ENCODE data around the gene C17orf100. TPM values are rescaled to one million over a fixed set of nuclear protein-coding genes. Genes with fewer than 3 reads are reported as not detected.
A peak's percentile ranks its signal among the peaks of the same experiment; 100 is the strongest.

C17orf100 gene
- polyA plus RNA-seq, 3 donors from 2014 or later, result 1.7 to 5.2 TPM; not detected in 1

DNA sequence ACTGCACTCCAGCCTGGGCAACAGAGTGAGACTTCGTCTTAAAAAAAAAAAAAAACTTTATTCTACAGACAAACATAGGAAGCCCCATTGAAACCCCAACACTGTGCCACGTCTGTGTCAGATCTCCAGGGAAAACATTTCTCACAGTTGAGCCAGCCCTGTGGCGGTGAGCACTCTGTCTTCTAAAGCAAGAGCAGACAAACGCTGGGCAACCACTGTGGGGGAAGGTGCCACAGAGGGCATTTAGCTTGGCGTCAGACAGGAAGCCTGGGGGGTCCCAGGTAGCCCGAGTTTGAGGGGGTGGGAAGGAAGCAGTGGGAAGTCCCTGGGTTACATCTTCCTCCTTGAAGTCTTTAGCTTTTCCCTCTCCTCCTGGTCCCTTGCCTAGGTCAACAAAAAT is 16.0 kb downstream of the C17orf100 start:
- H3K27me3 Mint-ChIP-seq (ENCODE audit: low read depth in 3 of 3), result peaks cover 8 to 13% (median 11%) of the 10 kb centered on the region in 3 donors

GRCh38 chr17:6668219-6668618 is 16.7 kb downstream of the C17orf100 start:
- Mint-ChIP-seq H3K36me3 (peaks cover 0 to 3% (median 0%) of the 10 kb centered on the region in 3 donors), H3K27ac (no peak overlapping the region), H3K27me3 (ENCODE audit: low read depth in 3 of 3) (peaks cover 6 to 14% (median 9%) of the 10 kb centered on the region in 3 donors), H3K4me3 (no peak overlapping the region), H3K4me1 (no peaks in the 10 kb centered on the region), H3K9me3 (no peaks in the 10 kb centered on the region)
- DNase-seq, result no peak

More for the DNA sequence above, 16.0 kb downstream of the C17orf100 start:
- Mint-ChIP-seq H3K36me3 (peaks cover 0 to 3% (median 0%) of the 10 kb centered on the region in 3 donors), H3K27ac (no peak overlapping the region), H3K9me3 (no peaks in the 10 kb centered on the region), H3K4me1 (no peaks in the 10 kb centered on the region), H3K4me3 (no peak overlapping the region)
- DNase-seq, result no peak

GRCh38 chr17:6668727-6669425 is 17.3 kb downstream of the C17orf100 start:
- Mint-ChIP-seq H3K27ac (no peak overlapping the region), H3K9me3 (no peaks in the 10 kb centered on the region), H3K27me3 (ENCODE audit: low read depth in 3 of 3) (peaks cover 6 to 14% (median 9%) of the 10 kb centered on the region in 3 donors), H3K4me3 (no peak overlapping the region), H3K4me1 (no peaks in the 10 kb centered on the region), H3K36me3 (peaks cover 0 to 3% (median 0%) of the 10 kb centered on the region in 3 donors)
- DNase-seq, result no peak

GRCh38 chr17:6669479-6670212 is 18.1 kb downstream of the C17orf100 start:
- peaks cover 6 to 14% (median 9%) of the 10 kb centered on the region in 3 donors for H3K27me3 Mint-ChIP-seq (ENCODE audit: low read depth in 3 of 3)
- peaks cover 0 to 3% (median 0%) of the 10 kb centered on the region in 3 donors for H3K36me3 Mint-ChIP-seq
- H3K9me3 Mint-ChIP-seq, result no peaks in the 10 kb centered on the region
- DNase-seq, result no peak
- no peak overlapping the region for H3K4me3 Mint-ChIP-seq
- H3K27ac Mint-ChIP-seq, result no peak overlapping the region
- H3K4me1 Mint-ChIP-seq, result no peaks in the 10 kb centered on the region

- no peak overlapping the region for H3K27ac Mint-ChIP-seq
- H3K27me3 Mint-ChIP-seq (ENCODE audit: low read depth in 3 of 3), result peaks cover 6 to 12% (median 9%) of the 10 kb centered on the region in 3 donors
- no peak for DNase-seq
- H3K36me3 Mint-ChIP-seq, result peaks cover 0 to 3% (median 0%) of the 10 kb centered on the region in 3 donors
- H3K4me3 Mint-ChIP-seq, result no peak overlapping the region
- H3K4me1 Mint-ChIP-seq, result no peaks in the 10 kb centered on the region
- H3K9me3 Mint-ChIP-seq, result no peaks in the 10 kb centered on the region
Observed at GRCh38 chr17:6670571-6670970, 19.0 kb downstream of the C17orf100 start.

- no peaks in the 10 kb centered on the region for H3K4me1 Mint-ChIP-seq
- H3K36me3 Mint-ChIP-seq, result peaks cover 0 to 3% (median 0%) of the 10 kb centered on the region in 3 donors
- peaks cover 6 to 12% (median 9%) of the 10 kb centered on the region in 3 donors for H3K27me3 Mint-ChIP-seq (ENCODE audit: low read depth in 3 of 3)
- no peak overlapping the region for H3K4me3 Mint-ChIP-seq
- no peak overlapping the region for H3K27ac Mint-ChIP-seq
- DNase-seq, result no peak
- no peaks in the 10 kb centered on the region for H3K9me3 Mint-ChIP-seq
Observed at GRCh38 chr17:6670999-6671398, 19.4 kb downstream of the C17orf100 start.

DNA sequence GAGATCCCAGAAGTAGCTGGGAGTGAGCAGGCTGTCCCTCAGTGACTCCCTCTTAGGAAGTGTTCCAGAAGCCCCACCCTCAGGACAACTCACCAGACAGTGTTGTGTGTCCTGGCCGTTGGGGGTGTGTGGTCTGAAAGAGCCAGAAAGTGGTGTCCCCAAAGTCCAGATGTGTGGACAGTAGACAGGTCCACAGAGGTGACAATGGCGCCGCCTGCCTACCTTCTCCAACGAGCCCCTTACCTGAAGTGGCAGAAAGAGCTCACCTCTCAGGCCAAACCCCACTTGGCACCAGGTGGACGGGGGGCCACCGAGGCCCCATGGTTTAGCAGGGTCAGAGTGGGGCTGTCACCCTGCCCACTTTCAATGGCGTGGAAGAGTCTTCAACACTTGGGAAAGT is 19.9 kb downstream of the C17orf100 start:
- Mint-ChIP-seq H3K4me3 (no peak overlapping the region), H3K9me3 (no peaks in the 10 kb centered on the region)

GRCh38 chr17:6674586-6674985 is 23.0 kb downstream of the C17orf100 start:
- Mint-ChIP-seq H3K27me3 (ENCODE audit: low read depth in 3 of 3) (peaks cover 7 to 12% (median 8%) of the 10 kb centered on the region in 3 donors), H3K9me3 (no peaks in the 10 kb centered on the region), H3K4me1 (peaks cover 10 to 14% of the 10 kb centered on the region in 2 donors), H3K27ac (no peak overlapping the region), H3K36me3 (no peaks in the 10 kb centered on the region), H3K4me3 (no peak overlapping the region)
- DNase-seq, result no peak

More for the DNA sequence above, 19.9 kb downstream of the C17orf100 start:
- peaks cover 0 to 3% (median 0%) of the 10 kb centered on the region in 3 donors for H3K36me3 Mint-ChIP-seq
- H3K27me3 Mint-ChIP-seq (ENCODE audit: low read depth in 3 of 3), result peaks cover 6 to 10% (median 9%) of the 10 kb centered on the region in 3 donors
- no peak for DNase-seq
- no peak overlapping the region for H3K27ac Mint-ChIP-seq
- H3K4me1 Mint-ChIP-seq, result no peaks in the 10 kb centered on the region

- H3K4me3 Mint-ChIP-seq, result no peak overlapping the region
- H3K27ac Mint-ChIP-seq, result no peak overlapping the region
- H3K27me3 Mint-ChIP-seq (ENCODE audit: low read depth in 3 of 3), result peaks cover 8 to 12% (median 10%) of the 10 kb centered on the region in 3 donors
- DNase-seq, result no peak
- H3K36me3 Mint-ChIP-seq, result no peaks in the 10 kb centered on the region
- H3K9me3 Mint-ChIP-seq, result no peaks in the 10 kb centered on the region
- peaks cover 10 to 14% of the 10 kb centered on the region in 2 donors for H3K4me1 Mint-ChIP-seq
Observed at GRCh38 chr17:6675201-6675825, 23.8 kb downstream of the C17orf100 start.

DNA sequence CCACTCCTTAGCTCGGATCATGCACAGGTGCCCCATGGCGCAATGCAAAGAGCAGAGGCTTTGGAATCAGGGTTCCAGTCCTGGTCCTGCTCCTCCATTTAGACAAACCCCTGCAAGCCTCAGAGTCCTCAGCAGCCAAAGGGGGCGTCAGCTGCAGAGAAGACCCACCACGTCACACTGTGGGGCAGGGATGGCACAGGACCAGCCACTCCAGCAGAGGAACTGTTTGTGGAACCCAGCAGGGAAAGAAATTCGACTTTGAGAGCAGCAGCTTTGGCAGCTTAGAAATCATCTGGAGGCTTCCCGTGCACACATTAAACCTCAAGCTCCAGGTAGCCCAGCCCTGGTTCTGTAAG is 25.2 kb downstream of the C17orf100 start:
- peaks cover 8 to 13% (median 11%) of the 10 kb centered on the region in 3 donors for H3K27me3 Mint-ChIP-seq (ENCODE audit: low read depth in 3 of 3)
- H3K27ac Mint-ChIP-seq, result no peak overlapping the region
- no peak overlapping the region for H3K4me3 Mint-ChIP-seq
- peaks cover 10 to 14% of the 10 kb centered on the region in 2 donors for H3K4me1 Mint-ChIP-seq
- H3K36me3 Mint-ChIP-seq, result no peaks in the 10 kb centered on the region
- DNase-seq, result no peak
- H3K9me3 Mint-ChIP-seq, result no peaks in the 10 kb centered on the region

- DNase-seq, result peak; percentile 18 to 35 (median 23)
- peaks cover 6 to 18% (median 11%) of the 10 kb centered on the region in 3 donors for H3K27me3 Mint-ChIP-seq (ENCODE audit: low read depth in 3 of 3)
- H3K9me3 Mint-ChIP-seq, result no peaks in the 10 kb centered on the region
- H3K4me1 Mint-ChIP-seq, result peaks cover 10 to 14% of the 10 kb centered on the region in 2 donors
- H3K27ac Mint-ChIP-seq, result no peak overlapping the region
- H3K4me3 Mint-ChIP-seq, result peak overlapping the region in 2 of 5 donors; percentile 26 to 59
- H3K36me3 Mint-ChIP-seq, result no peaks in the 10 kb centered on the region
Observed at GRCh38 chr17:6677158-6677831, 25.7 kb downstream of the C17orf100 start.

- Mint-ChIP-seq H3K36me3 (no peaks in the 10 kb centered on the region), H3K9me3 (no peaks in the 10 kb centered on the region), H3K4me3 (peak overlapping the region in 2 of 5 donors; percentile 26 to 59), H3K27me3 (ENCODE audit: low read depth in 3 of 3) (peaks cover 6 to 18% (median 9%) of the 10 kb centered on the region in 3 donors), H3K27ac (no peak overlapping the region), H3K4me1 (peaks cover 10 to 14% of the 10 kb centered on the region in 2 donors)
- no peak for DNase-seq
Observed at GRCh38 chr17:6677946-6678345, 26.4 kb downstream of the C17orf100 start.

- Mint-ChIP-seq H3K9me3 (no peaks in the 10 kb centered on the region), H3K27ac (no peak overlapping the region), H3K4me3 (no peak overlapping the region), H3K27me3 (ENCODE audit: low read depth in 3 of 3) (peaks cover 6 to 18% (median 9%) of the 10 kb centered on the region in 3 donors), H3K4me1 (peaks cover 10 to 14% of the 10 kb centered on the region in 2 donors), H3K36me3 (peaks cover 0 to 3% (median 0%) of the 10 kb centered on the region in 3 donors)
- no peak for DNase-seq
Observed at GRCh38 chr17:6679241-6679640, 27.7 kb downstream of the C17orf100 start.
